Activated T-helper 9 cell treated with anti-CD3 and anti-CD28 coated beads, Interleukin-2, amount 50 U/mL, for 16 hours (primary cell): ENCODE results near the gene BUD13.

Experiments
- DNase-seq: peaks from one replicate; pipeline ENCODE4 v3.0.0-alpha.2; 2020; ENCODE audit warnings: low read depth

Gene BUD13

DNA sequence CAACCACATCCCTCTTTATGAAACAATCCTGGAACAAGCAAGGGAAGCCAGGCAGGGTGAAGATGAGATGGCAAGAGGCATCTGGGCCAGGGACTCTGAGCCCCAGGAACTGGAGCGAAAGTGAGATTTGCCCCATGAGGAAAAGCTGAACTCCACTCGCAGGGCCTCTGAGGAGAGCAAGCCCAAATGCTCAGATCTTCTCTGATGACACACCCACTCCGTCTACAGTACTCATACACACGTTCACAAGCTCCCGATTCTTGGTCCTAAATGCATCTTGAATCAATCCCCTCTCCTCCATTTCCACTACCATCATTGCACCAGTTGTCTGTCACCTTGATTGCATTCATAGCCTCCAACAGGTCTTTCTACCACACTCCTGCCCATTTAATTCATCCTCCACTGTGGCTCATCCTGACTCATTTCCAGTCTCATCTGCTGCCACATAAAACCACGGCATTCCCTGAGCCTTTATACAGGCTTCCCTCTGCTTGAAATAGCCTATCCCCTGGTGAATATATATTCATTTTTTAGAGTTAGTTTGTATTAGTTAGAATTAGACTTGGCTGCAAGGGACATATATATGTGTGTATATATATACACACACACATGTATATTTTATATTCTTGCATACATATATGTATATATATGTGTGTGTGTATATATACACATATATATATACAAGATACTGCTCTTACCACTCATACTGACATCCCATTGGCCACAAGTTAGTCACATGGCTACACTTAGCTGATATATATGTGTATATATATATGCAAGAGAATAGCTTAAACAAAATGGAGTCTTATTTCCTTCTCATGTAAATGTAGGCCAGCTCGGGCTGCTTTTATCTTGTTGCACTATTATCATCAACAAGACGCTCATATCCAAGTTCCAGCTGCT lies 20.3 kb upstream of the BUD13 start:
- DNase-seq = no peak

DNA sequence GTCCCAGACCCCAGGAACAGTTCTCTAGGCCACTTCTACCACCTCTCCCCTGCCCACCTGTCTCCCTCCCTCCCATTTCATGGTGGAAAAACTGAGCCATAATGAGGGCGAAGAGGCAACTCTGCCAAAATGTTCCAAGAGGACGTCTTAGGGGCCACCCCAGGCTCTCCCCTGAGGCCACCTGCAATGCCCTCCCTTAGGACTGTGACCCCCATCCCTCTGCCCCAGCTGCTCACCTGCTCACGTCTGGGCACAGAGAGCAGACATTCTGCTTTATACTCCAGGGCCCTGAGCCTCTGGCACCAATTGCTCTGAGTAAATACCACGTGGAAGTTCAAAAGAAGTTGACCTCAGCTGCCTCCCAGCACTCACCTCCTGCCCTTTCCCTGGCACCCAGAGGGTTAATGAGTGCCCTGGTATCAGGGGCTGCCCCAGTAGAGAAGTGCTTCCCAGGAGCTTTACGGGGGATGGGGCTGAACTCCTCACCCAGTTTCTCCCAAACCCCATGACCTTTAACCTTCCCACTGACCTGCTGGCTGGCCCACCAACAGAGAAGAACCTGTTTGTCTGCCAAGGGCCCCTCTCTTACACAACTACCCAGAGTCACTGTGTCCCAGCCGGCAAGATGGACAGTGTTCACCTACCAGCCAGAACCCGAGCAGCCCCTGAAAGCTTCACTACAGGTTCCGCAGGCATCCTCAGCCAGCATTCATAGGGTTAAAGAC lies 19.5 kb upstream of the BUD13 start:
- DNase-seq = no peak

DNA sequence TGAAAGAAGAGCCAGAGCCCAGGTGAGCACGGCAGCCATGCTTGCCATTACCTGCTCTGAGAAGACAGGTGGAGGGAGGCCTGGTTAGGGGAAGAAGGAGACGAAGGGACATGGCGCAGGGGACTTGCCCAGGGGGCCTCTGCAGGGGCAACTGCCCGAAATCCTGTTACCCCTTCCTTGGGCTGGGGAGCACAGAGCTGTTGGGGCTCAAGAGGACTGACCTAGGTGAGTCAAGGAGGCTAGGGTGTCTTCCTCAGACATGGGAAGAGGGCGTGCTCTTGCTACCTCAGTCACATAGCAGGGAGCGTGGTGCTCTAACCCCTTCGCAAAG lies 19.0 kb upstream of the BUD13 start, which contains the start of gene APOA5:
APOA5 (minus strand) TSS at position 67 of the 331 bp plus-strand sequence; CDS start at position 48, 19 bp downstream.
- no peak for DNase-seq

DNA sequence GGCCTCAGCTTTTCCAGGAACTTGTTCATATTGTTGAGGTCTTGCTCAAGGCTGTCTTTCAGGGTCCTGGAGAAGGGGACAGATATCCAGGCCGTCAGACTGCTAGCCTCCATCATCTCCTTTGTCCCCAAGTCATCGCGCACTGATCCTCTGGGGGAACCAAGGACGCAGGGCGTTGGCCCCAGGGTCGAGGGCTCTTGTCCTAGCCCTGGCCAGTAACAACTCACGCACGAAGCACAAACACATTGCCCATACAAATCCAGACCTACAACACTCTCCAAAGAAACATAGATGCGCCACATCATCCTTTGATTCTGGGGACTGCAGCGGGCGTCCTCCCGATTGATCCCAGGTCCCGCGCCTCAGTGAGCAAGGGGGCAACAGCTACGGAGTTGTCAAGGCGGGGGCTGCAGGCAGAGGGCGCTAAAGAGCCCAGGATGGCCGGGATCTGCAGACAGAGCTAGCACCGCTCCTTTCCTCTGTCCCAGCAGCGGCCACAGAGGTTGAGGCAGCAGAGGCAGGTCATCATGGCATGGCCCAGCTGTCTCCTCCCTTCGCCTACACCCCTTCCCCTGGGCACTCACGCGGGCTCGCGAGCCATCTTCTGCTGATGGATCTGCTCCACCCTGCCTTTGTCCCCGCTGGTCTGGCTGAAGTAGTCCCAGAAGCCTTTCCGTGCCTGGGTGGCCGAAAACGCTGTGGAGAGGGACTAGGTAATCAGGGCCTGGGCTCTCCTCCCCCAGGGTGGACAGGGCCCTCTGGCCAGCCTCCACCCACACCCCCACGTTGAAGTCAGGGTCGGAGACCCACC lies 18.4 kb upstream of the BUD13 start:
- DNase-seq = peak; percentile 57

DNA sequence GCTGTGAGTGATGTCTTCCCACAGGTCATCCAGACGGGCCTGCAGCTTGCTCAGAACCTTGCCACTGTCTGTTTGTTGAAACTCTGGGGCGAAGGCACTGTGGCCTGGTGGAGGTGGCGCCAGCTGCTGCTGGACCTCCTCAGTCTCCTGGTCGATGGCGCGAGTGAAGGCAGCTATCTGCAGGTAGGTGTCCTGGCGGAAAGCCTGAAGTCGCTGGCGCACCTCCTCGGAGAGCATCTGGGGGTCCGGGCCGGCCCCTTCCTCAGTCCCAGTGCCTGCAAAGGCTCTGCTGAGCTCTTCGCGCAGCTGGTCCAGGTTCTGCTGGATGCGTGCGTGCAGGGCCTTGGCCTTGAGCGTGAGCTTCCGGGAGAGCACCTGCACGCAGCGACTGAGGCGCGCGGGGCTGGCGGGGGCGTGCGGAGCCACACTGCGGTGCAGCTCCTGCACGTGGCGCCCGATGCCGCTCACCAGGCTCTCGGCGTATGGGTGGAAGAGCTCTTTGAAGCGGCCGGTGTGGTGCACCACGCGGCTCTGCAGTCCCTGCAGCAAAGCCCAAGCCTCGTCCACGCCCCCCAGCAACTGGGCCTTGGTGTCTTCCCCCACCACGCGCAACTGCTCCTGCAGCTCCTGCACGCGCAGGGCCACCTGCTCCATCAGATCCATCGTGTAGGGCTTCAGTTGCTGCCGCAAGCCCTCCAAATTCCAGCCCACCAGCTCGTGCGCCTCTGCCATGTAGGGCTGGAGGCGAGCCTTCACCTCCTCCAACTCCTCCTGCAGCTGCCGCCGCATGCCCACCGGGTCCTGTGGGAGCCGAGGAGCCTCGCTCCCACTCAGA lies 17.6 kb upstream of the BUD13 start:
- DNase-seq = no peak

DNA sequence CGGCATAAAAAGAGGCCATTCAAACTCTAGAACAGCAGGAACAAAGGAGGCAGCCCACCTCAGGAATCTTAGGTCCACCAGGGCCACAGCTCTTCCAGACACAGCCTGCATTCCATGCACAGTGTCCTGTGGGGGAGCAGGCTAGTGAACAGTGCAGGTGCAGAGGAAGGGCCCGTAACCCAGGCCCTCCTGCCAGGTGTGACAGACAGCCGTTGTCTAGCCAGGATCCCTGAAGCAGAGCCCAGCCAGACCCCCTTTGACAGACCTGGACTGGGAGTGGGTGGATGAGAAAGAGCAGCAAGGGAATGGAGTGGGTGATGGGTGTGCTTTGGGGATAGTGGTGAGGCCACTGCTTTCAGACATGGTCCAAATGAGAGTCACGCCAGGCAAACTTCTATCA lies 16.2 kb upstream of the BUD13 start:
- no peak for DNase-seq

DNA sequence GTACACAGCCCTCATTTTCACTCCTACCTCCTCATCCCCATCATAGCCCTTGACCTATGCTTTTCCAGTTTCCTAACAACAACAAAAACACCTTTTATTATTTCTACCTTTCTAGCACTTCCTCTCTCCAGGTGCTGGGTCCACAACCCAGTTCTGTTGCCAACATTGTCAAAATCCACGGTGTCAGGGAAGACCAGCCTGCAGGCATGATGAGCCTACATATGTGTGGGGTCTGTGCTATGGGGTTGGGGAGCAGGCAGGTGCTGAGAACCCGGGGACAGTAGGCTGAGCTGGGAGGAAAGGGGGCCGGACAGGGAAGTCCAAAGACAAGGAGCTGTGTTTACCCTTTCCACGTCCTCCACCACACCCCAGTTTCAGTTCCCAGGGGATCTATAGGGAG lies 15.7 kb upstream of the BUD13 start:
- DNase-seq = no peak

DNA sequence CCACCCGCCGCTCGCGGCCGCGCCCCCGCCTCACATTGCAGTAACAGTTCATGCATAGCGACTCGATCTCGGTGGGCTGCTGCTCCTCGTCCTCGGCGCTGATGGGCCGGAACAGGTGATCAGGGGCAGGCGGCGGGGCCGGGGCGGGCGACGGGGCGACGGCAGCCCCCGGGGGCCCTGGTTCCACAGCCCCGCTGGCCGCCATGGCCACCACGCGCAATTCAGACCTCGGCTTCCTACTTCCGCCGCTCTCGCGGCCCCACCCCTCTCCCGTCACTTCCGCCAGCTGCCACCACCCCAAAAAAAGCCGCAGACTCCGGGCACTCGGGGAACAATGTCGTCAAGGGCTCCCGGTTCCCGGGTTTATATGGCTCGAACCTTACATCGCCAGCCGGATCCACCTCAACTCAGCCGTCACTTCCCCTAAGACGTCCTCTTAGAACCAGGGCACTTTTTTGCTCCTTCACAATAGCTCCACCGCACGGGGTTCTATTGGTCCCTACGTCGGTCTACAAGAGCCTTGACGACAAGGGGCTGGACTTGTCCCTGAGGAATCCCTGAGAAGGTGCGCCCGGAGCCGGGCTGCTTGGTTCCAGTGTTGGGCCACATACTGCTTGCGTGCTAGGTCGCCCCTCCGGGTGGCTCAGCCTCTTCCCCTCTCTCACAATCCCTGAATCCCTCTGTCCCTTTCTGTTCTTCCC lies 15.1 kb upstream of the BUD13 start, which contains the start of gene ZPR1:
ZPR1 (minus strand) TSS at position 238 of the 701 bp plus-strand sequence; CDS start at position 205, 33 bp downstream.
- DNase-seq = peak; percentile 77

DNA sequence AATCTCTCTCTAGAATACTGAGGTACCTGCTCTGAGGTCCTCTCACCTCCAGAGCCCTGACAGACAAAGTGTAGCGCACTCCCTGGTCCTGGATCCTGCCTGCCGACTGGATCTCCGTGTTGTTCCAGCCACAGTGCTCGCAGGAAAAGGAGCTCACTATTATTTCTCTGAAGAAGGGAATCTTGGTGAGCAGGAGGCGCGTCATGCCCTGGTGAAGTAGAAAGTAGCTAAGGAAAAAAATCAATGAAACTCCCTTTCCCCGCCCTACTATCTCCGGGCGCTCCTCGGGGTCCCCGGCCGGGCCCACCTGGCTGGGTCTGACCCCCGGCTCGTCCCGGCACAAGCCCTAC lies 14.6 kb upstream of the BUD13 start:
- DNase-seq = no peak

DNA sequence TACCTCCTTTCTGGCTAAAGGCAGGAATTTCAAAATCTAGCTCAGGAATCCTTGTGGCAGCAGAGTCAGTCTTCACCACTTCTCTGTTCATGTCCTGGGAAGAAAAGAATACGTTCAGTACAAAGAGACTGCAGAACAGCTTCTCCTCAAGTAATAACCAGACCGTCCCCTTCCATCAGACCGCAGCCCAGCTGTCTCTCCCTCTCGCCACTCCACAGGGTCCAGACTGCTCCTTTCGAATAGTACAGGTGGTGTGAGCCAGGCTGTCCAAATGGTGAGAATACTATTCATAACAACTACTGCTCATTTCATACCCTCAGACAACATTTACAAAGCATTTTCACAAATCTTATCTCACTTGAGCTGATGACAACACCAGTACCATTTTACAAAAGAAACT lies 14.2 kb upstream of the BUD13 start:
- no peak for DNase-seq

DNA sequence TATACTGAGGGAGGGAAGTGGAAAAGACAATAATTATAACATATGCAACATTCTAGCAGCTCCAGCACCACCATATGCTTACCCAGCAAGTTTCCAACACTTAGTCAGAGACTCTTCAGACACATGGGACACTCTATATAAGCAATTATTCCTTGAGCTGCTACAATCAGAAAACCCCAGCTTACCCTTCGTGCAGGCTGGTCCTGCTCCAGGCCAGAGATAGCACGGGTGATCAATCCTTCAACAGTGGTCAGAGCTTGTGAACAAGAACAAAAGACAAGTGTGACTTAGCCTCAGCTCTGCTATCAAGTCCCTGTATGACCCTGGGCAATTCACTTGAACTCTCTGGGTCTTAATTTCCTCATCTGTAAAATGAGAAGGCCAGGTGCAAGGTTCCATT lies 13.5 kb upstream of the BUD13 start:
- DNase-seq = no peak

DNA sequence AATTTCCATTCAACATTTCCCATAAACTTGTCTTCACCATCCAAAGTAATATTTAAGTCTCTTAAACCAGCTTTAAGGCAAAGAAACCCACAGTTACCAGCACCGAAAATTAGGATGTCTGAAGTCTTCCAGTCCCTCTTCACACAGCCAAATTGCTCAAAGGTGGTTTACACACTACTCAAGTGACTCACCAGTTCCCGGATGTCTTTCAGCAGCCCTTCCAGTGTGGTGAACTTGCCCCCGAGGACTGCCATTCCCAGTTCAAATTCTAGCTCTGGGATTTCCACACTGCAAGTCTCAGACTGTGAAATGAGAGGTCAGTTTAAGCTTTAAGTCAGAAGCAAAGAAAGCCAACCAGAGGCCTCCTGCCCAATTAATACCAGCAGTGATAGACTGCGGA lies 9.9 kb upstream of the BUD13 start:
- DNase-seq = no peak

DNA sequence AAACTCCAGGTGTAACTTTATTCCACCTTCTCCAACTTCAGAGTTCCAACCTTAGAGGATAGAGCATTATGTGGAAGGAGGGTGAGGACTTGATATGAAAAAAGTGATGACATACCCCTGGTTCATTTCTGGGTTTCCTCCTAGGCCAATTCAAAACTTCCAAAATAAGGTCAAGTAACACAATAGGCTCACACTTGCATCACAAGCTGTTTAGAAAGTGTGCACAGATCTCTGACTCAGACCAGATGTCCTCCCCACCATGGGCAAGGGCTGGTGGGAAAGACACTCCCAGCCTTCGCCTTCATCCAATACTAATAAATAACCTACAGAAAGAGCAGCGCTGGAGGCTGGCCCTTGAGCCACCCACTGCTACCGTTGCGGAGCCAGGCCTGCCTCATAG lies 5.8 kb upstream of the BUD13 start:
- no peak for DNase-seq

DNA sequence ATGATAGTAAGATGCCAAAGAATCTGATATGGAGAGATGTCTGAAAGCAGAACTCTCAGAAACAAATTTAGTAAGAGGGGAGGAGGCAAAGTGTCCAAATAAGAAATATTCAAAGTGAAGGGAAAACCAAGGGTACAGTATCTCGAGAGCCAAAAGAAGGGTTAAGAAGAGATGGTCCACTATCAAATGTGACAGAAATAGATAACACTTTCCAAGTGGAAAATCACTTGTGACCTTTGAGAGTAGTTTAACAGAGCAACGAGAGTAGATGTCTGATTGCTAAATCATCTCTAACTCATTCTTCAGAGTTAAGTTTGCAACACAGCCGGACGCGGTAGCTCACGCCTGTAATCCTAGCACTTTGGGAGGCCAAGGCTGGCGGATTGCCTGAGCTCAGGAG lies 4.3 kb upstream of the BUD13 start:
- no peak for DNase-seq

DNA sequence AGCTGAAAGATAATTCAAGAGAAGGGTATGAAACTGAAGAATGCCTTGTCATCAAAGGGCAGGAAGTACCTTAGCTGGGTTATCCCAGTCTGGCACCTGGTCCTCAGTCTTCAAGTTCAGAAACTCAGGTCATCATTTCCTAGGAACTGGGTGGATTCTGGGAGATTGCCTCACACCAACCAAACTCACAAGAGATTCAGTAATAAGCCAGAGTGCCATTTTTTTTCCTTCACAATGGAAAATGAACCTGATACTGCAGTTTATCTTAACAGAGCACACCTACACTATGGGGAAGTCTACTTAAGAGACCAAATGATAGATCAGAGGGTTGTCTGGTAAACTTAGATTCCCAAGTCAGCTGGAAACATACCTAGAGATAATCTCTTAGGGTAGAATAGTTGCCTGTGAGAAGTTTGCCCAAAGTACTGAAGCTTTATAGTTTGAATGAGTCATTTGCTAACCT lies 3.8 kb upstream of the BUD13 start:
- DNase-seq = no peak

DNA sequence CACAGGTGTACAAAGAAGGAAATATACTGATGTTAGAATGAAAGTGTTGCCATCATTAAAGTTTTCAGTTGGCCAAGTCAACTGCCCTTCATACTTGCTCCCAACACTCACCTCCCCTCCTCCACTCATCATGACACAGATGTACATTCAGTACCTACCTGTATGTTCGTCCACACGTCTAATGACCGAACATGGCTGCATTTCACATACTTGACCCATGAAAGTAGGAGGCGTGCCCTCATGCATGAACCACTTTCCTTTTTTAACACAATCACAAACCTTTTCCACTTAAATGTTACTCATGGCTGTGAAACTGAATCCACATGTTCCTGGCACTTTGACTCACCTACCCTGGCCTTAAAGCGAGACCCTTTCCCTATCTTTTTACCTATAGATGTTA lies 3.2 kb upstream of the BUD13 start:
- no peak for DNase-seq

DNA sequence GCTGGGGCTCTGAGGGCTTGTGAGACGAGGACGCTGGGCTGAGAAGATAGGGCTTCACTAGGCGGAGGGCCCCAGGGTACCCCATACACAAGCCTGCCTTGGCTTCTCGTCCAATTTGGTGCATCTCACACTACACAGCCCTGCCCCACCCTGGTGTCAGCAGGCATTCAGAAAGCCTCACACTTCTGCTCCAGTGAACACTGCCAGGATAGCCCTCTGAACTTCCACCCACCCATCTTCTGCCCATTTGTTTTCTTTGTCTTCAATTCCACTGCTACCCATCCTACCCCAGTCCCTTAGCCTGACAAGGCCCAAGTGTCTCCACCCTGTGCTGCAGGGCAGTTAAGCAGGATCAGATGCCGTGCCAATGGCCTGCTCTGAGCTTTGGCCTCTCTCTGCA lies 1.9 kb upstream of the BUD13 start:
- DNase-seq = no peak

DNA sequence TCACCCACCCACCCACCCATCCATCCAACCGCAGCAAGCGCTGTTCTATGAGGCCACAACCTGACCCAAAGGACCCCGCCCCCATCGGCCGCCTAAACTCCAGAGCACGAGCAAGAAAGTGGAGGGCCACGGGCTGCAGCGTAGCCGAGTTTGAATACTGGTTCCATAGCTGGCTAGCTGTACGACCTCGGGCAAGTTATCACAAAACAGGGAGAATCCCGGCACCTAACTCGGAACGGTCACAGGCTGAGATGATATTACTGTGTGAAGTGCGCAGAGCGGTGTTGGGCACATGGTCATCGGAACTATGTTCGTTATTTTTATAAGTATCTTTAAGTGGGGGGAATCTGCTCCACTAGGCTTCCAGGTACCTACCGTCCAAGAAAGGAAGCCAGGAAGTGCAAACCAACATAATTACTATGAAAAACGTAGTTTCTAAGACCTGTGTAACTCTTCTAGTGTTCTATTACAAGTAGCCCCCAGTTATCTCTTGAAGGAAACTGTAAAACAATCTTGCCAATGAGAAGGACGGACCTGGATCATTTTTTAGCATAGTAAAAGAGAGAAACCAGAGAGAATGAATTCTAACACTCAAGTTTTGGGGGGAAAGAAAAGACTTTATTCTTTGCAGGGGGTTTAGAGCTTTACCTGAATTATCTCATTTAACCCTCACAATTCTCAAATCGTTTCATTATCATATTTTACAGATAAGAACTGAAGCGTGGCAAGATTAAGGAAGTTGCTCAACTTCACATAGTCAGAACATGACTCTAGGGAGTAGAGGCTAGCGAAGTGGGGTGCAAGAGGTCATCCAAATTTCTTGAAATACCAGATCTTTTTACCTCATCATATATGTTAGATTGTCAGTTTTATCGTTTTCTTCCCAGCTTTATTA lies 663 bp upstream of the BUD13 start:
- no peak for DNase-seq

DNA sequence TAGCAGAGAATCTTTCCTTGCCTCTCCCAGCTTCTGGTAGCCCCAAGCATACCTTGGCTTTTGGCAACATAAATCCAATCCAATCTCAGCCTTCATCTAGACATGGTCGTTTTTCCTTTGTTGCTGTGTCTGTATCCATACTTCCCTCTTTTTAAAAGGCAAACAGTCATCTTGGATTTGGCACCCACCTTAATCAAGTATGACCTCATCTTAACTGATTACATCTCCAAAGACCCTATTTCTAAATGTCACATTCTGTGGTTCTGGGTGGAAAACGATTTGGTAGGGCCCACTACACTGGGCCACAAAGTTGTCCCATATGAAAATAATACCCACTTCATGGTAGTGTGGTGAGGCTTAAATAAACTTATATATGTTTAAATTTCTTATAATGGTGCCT lies 852 bp downstream of the BUD13 start:
- no peak for DNase-seq

DNA sequence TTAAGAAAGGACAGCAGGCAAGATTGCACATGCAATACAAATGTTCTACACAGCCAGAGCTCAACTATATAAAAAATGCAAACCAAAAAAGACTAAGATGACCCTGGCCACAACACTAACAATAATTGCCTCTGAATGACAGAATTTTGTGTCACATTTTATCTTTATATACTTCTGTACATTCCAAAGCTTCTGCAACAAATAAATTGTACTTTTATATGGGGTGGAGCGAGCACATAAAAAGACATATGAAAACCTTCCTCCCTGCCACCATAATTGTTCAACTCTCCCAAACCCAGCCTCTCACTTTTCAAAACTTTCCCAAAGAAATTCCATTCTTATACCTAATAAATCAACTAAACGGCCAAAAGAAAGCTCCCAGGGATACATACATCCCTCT lies 10.7 kb downstream of the BUD13 start:
- DNase-seq = no peak
